HUES64 (cell line): ENCODE data around the gene PLSCR1.
A peak's percentile ranks its signal among the peaks of the same experiment; 100 is the strongest.

Experiments used
- H3K27ac ChIP-seq: 2 replicates; pipeline ENCODE4 v1.7.0; 2013; ENCODE audit warnings: low read depth, low read length, inconsistent platforms
- H3K27me3 ChIP-seq: 2 replicates; pipeline ENCODE4 v1.6.1; 2013; ENCODE audit warnings: mild to moderate bottlenecking, low read length; ENCODE audit not compliant: insufficient read depth
- H3K36me3 ChIP-seq: 2 replicates; pipeline ENCODE4 v1.6.1; 2013; ENCODE audit warnings: mild to moderate bottlenecking, low read length; ENCODE audit not compliant: insufficient read depth
- H3K4me1 ChIP-seq: 2 replicates; pipeline ENCODE4 v1.6.1; 2013; ENCODE audit warnings: mild to moderate bottlenecking, low read length, moderate library complexity; ENCODE audit not compliant: insufficient read depth
- H3K4me3 ChIP-seq: 2 replicates; pipeline ENCODE4 v1.5.1; 2013; ENCODE audit warnings: mild to moderate bottlenecking, low read length, moderate library complexity
- H3K9ac ChIP-seq: 2 replicates; pipeline ENCODE4 v1.6.1; 2013; ENCODE audit warnings: mild to moderate bottlenecking, low read depth, low read length
- H3K9me3 ChIP-seq: 2 replicates; pipeline ENCODE4 v1.6.1; 2013; ENCODE audit warnings: low read depth, low read length; ENCODE audit not compliant: insufficient read depth
- WGBS: fragments of 150-250, 120-280 bp; methylation state at CpG from one replicate; pipeline ENCODE4 v1.1.7; 2013; ENCODE audit warnings: missing lambda C conversion rate; 5-methylcytosine and 5-hydroxymethylcytosine counted together

The PLSCR1 gene

DNA sequence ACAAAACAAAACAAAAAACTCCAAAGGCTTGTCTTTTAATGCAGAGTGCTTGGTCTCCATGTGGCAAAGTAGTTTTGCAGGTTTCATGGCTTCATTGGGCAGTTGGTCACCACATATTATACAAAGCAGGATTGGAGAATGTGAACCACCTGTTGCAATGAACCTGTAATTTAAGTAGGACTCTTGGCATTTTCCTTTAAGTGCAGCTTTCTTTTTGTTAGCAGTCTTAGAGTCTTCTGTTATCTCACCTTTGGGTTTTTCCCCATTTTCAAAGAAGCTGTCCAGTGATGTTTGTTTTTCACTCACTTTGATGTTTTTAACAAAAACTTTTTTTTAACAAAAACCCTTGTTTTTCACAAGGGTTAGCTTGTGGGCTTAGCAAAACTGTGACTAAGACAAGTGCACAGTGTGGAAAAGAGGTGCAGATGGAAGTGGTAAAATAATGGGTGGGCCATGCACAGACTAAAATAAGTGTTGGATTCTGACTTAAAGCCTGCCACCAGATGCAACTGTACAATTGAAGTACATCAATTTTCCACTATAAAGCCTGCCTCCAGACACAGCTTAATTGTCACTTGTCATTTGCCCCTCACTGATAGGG is 2.9 kb upstream of the PLSCR1 start:
- H3K4me3 ChIP-seq: no peak overlapping the region
- H3K9me3 ChIP-seq: no peaks in the 10 kb centered on the region
- no peak overlapping the region for H3K27ac ChIP-seq
- H3K36me3 ChIP-seq: no peaks in the 10 kb centered on the region
- H3K9ac ChIP-seq: no peak overlapping the region
- H3K4me1 ChIP-seq: peaks cover 39% of the 10 kb centered on the region
- H3K27me3 ChIP-seq: no peaks in the 10 kb centered on the region

DNA sequence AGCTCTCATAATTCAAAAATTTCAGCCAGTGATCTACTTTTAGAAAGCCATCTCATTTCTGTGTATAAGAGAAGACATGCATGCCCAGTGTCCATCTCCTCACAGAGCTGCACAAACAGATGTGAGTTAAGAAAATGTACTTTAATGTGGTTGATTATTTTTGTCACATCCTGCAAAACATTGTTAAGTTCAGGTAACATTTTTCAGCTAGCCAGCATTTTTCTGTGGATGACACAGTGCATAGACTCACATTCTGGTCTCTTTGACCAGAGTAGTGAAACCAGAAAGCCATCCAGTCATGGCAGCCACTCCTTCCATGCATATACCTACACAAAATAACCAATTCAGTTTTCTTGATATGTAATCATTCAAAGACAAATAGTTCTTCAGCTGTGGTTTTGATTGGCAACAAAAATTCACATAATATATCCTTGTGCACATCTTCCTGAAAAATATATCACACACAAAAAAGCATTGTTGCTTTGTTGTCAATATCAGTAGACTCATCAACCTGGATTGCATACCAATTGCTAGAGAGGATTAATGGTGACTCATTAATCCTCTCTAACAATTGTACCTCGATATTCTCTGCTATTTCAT is 2.1 kb upstream of the PLSCR1 start:
- Histone ChIP-seq H3K36me3 (no peaks in the 10 kb centered on the region), H3K9ac (no peak overlapping the region), H3K4me1 (peaks cover 40% of the 10 kb centered on the region), H3K27ac (no peak overlapping the region), H3K9me3 (no peaks in the 10 kb centered on the region), H3K27me3 (no peaks in the 10 kb centered on the region), H3K4me3 (no peak overlapping the region)
- WGBS: 67% methylated on average over 1 of the region's 1 CpG

DNA sequence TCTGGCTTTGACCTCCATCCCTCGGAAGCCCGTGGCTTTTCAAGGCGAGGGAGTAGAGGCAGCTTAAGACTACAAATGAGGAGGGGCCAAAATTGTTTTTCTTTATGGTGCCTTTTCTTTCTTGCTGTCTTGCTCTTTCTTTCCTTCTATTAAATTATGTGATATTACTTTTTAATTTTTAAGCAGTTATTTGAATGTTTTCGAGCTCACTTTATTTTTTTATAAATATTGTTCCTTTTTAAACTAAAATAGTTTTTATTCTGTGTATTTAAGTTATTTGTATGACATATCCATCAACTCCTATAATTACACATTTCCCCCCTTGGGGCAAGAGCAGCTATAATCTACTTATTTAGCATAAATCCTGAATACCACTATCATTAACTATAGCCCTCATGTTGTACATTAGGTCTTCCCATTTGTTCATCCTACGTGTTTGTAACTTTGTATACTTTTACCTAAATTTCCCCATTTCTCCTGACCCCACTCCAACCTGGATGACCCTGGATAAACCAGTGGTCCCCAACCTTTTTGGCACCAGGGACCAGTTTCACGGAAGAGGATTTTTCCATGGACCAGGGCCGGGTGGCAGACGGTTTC is 622 bp upstream of the PLSCR1 start:
- peak overlapping the region; percentile 67 for H3K9ac ChIP-seq
- 48% methylated on average over 6 of the region's 8 CpGs for WGBS
- H3K4me1 ChIP-seq: peaks cover 26% of the 10 kb centered on the region
- H3K27me3 ChIP-seq: no peaks in the 10 kb centered on the region
- peak overlapping the region; percentile 32; the same call in 1 of the 2 replicates for H3K27ac ChIP-seq
- H3K4me3 ChIP-seq: peak overlapping the region; percentile 58
- 0 out of 2 replicates have a peak, but pooled peaks cover under 1% of the 10 kb centered on the region for H3K9me3 ChIP-seq
- peaks cover 3% of the 10 kb centered on the region; the same call in 1 of the 2 replicates for H3K36me3 ChIP-seq

GRCh38 chr3:146543461-146544001 is 876 bp downstream of the PLSCR1 start:
- Histone ChIP-seq H3K9me3 (peaks cover 13% of the 10 kb centered on the region), H3K4me3 (peak overlapping the region; percentile 58), H3K36me3 (peaks cover 17% of the 10 kb centered on the region), H3K27ac (no peak overlapping the region), H3K4me1 (peaks cover 17% of the 10 kb centered on the region), H3K27me3 (no peaks in the 10 kb centered on the region), H3K9ac (peak overlapping the region; percentile 67; the same call in 1 of the 2 replicates)
- WGBS: 8% methylated on average over 9 of the region's 10 CpGs

DNA sequence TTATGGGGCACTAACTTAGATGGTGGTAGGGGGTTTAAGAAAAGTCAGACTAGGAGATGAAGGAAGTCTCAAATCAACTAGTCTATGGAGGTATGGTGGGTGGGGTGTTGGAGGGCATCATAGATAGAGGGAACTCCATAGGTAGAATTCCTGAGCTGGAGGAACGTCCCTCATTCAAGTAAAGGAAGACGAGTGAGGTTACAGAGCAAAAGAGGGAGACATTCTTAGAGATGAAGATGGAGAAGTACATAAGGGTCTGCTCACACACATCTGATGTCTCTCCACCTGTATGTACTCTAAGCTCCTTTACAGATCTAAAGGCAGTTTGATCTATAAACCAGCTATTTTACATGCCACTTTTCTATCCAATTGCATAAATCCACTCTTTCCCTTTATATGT is 1.4 kb downstream of the PLSCR1 start:
- no peaks in the 10 kb centered on the region for H3K27me3 ChIP-seq
- no peak overlapping the region for H3K27ac ChIP-seq
- H3K9me3 ChIP-seq: peaks cover 13% of the 10 kb centered on the region
- 0 out of 2 replicates have a peak overlapping the region, but pooled peaks have one; percentile 67 for H3K9ac ChIP-seq
- H3K36me3 ChIP-seq: peaks cover 19% of the 10 kb centered on the region
- H3K4me3 ChIP-seq: peak overlapping the region; percentile 58
- H3K4me1 ChIP-seq: peaks cover 17% of the 10 kb centered on the region
- 45% methylated on average over 2 of the region's 2 CpGs for WGBS

DNA sequence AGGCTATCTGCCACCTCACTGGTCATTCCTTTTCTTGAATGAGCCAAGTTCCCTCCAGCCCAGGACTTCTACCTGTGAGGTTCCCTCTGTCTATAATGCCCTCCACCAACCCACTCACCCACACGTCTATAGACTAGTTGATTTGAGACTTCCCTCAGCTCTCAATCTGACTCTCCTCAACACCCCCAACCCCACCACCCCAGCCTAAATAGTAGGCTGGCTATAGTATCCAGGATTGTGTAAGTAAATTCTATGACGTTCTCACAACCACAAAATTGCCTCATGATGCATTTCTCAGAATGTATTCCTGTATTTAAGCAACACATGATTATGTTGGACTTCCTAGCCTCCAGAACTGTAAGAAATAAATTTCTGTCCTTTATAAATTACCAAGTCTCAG is 2.2 kb downstream of the PLSCR1 start:
- Histone ChIP-seq H3K36me3 (peaks cover 27% of the 10 kb centered on the region), H3K9me3 (peaks cover 13% of the 10 kb centered on the region), H3K4me1 (peaks cover 25% of the 10 kb centered on the region), H3K9ac (no peak overlapping the region), H3K27ac (no peak overlapping the region), H3K27me3 (no peaks in the 10 kb centered on the region), H3K4me3 (peak overlapping the region; percentile 58; the same call in 1 of the 2 replicates)
- WGBS: 87% methylated on average over 2 of the region's 2 CpGs

DNA sequence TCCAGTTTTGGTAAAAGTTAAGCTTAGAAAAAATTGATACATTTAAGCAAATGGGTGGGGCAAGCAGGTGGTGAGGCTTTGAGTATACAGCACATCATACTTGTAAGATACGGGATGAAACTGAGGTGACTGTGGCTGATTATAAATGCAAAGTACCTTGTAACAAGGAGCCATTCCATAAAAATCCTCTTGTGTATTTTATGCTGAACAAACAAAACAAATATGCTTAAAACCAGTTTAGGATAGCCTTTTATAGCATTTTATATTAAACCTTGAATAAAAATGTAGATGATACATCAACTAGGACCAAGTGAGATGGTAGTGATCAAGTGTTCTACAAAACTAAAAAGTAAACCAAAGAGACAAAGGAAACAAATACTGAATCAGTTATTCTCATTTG is 3.4 kb downstream of the PLSCR1 start:
- peaks cover 37% of the 10 kb centered on the region for H3K4me1 ChIP-seq
- H3K4me3 ChIP-seq: no peak overlapping the region
- H3K9ac ChIP-seq: no peak overlapping the region
- H3K27ac ChIP-seq: no peak overlapping the region
- no peaks in the 10 kb centered on the region for H3K27me3 ChIP-seq
- peaks cover 13% of the 10 kb centered on the region for H3K9me3 ChIP-seq
- 100% methylated on average over 1 of the region's 1 CpG for WGBS
- H3K36me3 ChIP-seq: peaks cover 27% of the 10 kb centered on the region

DNA sequence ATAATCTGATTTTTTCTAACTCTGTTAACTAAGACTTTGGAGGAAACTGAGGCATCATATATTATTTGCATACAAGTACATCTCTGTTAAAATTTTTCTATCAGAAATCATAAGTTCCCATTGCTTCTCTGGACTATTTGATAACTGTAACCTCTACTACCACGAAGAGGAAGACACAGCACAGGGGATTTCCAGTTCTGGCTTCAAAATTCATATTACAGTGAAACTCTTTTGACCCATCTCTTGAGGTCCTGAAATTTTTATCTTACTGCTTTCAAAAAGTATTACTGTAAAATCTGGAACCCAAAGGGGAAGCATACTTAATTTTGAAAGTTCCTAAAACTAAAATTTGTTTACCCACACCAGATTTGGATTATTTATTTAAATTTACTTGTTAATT is 4.2 kb downstream of the PLSCR1 start:
- Histone ChIP-seq H3K9ac (no peak overlapping the region), H3K27ac (no peak overlapping the region), H3K4me3 (no peak overlapping the region), H3K9me3 (peaks cover 13% of the 10 kb centered on the region), H3K4me1 (peaks cover 44% of the 10 kb centered on the region), H3K36me3 (peaks cover 27% of the 10 kb centered on the region), H3K27me3 (no peaks in the 10 kb centered on the region)
- 96% methylated on average over 1 of the region's 1 CpG for WGBS

DNA sequence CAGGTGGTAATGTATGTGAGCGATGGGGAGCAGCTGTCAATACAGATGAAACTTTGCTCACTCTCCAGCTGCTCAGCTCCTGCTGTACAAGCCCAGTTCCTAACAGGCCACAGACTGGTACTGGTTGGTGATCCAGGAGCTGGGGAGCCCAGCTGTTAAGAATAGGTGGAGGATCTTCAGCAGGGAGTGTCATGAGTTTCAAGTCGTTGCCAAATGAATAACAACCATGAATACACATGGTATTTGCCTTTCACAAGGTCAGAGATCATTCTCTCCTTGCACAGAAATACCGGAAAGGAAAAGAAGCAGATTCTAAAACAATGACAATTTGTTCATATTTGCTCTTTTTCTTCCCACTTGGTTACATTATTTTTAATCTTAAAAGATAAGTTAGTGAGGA is 5.1 kb downstream of the PLSCR1 start:
- peaks cover 27% of the 10 kb centered on the region for H3K36me3 ChIP-seq
- no peak overlapping the region for H3K4me3 ChIP-seq

DNA sequence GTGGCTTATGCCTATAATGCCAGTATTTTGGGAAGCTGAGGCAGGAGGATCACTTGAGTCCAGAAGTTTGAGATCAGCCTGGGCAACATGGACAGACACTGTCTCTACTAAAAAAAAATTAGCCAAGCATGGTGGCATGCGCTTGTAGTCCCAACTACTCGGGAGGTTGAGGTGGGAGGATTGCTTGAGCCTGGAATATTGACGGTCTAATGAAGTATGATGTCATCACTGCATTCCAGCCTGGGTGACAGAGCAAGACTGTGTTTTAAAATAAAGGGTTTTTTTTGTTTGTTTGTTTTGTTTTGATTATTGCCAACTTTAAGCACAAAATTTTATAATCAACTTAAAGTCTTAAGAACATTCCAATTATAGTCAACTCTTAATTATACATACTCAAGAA is 6.8 kb downstream of the PLSCR1 start:
- 96% methylated on average over 3 of the region's 3 CpGs for WGBS
- no peak overlapping the region for H3K4me3 ChIP-seq
- H3K36me3 ChIP-seq: peaks cover 35% of the 10 kb centered on the region
- H3K27me3 ChIP-seq: no peaks in the 10 kb centered on the region
- no peak overlapping the region for H3K27ac ChIP-seq
- no peak overlapping the region for H3K9ac ChIP-seq
- H3K9me3 ChIP-seq: peaks cover 13% of the 10 kb centered on the region
- peaks cover 46% of the 10 kb centered on the region for H3K4me1 ChIP-seq

More for the DNA sequence above, 5.1 kb downstream of the PLSCR1 start:
- 92% methylated on average over 3 of the region's 3 CpGs for WGBS
- H3K9ac ChIP-seq: no peak overlapping the region
- peaks cover 44% of the 10 kb centered on the region for H3K4me1 ChIP-seq
- peaks cover 13% of the 10 kb centered on the region for H3K9me3 ChIP-seq
- H3K27me3 ChIP-seq: no peaks in the 10 kb centered on the region
- H3K27ac ChIP-seq: no peak overlapping the region

GRCh38 chr3:146536681-146537080 is 7.7 kb downstream of the PLSCR1 start:
- no peaks in the 10 kb centered on the region for H3K27me3 ChIP-seq
- peaks cover 43% of the 10 kb centered on the region for H3K36me3 ChIP-seq
- H3K4me1 ChIP-seq: peaks cover 51% of the 10 kb centered on the region
- H3K4me3 ChIP-seq: no peak overlapping the region
- peaks cover 13% of the 10 kb centered on the region for H3K9me3 ChIP-seq
- H3K27ac ChIP-seq: no peak overlapping the region; the same call in 1 of the 2 replicates
- H3K9ac ChIP-seq: 0 out of 2 replicates have a peak overlapping the region, but pooled peaks have one; percentile 7
